ENCODE results near the gene MBOAT1.
"Not testable (repeated sequence)": the region's sequence is repeated elsewhere in the genome, so short reads cannot be mapped to it uniquely, and the experiment has no call there.

MBOAT1 gene, protein sequence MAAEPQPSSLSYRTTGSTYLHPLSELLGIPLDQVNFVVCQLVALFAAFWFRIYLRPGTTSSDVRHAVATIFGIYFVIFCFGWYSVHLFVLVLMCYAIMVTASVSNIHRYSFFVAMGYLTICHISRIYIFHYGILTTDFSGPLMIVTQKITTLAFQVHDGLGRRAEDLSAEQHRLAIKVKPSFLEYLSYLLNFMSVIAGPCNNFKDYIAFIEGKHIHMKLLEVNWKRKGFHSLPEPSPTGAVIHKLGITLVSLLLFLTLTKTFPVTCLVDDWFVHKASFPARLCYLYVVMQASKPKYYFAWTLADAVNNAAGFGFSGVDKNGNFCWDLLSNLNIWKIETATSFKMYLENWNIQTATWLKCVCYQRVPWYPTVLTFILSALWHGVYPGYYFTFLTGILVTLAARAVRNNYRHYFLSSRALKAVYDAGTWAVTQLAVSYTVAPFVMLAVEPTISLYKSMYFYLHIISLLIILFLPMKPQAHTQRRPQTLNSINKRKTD

DNA sequence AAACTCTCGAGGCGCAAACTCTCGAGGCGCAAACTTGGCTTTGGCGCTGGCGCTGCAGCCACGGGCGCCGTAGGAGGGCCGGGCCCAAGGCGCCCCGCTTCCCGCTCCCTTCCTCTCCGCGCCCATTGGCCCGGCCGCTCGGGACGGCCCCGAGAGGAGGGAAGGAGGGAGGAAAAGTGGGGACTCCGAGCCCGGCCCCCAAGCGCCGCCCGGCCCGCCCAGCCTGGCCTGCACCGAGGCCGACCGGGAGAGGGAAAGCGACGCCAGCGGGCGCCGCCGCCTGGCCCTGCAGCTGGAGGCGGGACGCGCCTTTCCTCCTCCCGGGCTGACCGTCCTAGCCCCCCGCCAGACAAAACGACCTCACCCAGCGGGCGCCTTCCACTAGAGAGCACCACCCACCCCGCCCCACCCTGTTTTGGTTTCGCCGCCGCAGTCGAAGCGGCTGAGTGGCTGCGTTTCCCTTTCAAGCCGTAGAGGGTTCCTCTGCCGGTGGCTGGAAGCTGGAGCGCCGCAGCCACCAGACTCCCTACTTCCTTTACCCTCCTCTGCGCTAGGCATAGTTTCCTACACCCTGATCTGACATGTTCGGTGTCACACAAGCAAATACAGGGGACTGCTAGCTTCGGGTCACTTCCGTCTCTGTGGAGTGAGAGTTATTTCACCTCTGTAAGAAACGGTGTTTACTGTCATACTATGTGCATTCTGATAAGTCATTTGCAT lies at the start of gene MBOAT1:
MBOAT1 (minus strand) TSS at position 78 of the 720 bp plus-strand sequence. CDS start 235 bp downstream, outside the sequence.
- DNase-seq (ENCODE audit: low read depth in 2 of 2), result peak in 1 of 2 donors; percentile 13

DNA sequence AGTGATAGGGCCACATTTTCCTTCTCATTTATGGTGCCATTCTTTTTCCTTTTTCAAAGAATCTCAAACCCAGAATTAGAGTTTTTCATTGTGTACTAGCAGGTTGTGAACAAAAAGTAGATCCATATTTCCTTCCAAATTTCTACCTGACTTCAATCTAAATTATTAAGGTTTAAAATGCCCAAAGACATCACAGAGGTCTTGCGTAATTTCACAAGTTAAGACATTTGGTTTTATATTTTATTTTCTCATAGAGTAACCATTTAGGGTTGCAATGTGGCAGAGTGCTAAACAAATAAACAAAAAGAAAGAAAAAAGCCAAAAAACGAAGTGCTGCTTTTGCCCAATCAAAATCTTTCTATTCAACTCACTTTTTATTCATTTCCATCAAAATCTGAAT lies 49.4 kb upstream of the MBOAT1 start:
- no peak for DNase-seq (ENCODE audit: low read depth in 2 of 2)

DNA sequence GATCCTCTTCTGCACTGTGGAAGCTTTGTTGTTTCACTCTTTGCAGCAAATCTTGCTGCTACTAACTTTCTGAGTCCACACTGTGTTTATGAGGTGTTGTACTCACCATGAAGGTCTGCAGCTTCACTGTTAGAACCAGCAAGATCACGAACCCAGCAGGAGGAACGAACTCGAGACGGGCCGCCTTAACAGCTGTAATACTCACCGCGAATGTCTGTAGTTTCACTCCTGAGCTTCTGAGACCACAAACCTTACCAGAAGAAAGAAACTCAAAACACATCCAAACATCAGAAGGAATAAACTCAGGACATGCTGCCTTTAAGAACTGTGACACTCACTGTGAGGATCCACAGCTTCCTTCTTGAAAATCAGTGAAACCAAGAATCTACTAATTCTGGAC lies 48.1 kb upstream of the MBOAT1 start:
- no peak for DNase-seq (ENCODE audit: low read depth in 2 of 2)

DNA sequence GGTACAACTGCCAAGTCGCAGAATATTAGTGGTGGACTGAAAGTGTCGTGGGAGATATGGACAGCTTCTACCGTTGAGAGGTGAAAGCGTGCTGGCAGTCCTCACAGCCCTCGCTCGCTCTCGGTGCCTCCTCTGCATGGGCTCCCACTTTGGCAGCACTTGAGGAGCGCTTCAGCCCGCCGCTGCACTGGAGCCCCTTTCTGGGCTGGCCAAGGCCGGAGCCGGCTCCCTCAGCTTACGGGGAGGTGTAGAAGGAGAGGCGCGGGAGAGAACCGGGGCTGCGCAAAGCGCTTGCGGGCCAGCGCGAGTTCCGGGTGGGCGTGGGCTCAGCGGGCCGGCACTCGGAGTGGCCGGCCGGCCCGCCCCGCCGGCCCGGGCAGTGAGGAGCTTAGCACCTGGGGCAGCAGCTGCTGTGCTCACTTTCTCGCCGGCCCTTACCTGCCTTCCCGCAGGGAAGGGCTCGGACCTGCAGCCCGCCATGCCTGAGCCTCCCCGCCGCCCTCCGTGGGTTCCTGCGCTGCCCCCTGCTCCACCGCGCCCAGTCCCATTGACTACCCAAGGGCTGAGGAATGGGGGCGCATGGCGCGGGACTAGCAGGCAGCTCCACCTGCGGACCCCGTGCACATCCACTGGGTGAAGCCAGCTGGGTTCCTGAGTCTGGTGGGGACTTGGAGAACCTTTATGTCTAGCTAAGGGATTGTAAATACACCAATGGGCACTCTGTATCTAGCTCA lies 47.2 kb upstream of the MBOAT1 start:
- DNase-seq (ENCODE audit: low read depth in 2 of 2), result no peak

DNA sequence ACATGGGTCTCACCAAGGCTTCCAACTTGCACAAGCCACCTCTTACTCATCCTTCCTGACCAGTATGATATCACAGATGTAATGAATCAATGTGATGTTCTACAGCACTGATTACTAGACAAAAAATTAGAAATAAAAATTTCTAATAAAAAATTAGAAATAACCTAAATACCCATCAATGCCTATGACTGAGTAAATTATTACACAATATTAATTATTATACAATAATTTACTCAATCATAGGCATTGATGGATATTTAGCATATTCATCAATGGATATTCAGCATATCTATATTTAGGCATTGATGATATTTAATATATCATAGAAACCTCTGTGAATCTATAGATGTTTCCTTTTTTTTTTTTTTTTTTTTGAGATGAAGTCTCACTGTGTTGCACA lies 43.2 kb upstream of the MBOAT1 start:
- DNase-seq (ENCODE audit: low read depth in 2 of 2), result no peak

DNA sequence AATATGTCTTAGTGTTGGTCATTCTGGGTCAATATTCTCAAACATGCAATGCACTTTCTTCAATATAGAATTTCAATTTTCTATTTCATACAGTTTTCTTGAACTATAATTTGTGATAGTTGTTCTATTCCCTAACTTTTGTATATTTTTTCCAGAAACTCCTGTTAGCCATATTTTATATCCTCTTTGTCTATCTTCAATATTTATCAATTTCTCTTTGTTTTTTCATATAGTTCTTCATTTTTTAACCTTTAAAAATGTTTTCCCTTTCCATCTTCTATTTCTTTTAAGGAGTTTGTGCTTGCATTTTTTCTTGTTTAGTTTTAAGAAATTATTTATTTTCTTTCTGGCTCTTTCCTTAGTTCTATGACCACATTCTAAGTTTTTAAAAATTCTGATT lies 42.0 kb upstream of the MBOAT1 start:
- DNase-seq (ENCODE audit: low read depth in 2 of 2), result no peak

DNA sequence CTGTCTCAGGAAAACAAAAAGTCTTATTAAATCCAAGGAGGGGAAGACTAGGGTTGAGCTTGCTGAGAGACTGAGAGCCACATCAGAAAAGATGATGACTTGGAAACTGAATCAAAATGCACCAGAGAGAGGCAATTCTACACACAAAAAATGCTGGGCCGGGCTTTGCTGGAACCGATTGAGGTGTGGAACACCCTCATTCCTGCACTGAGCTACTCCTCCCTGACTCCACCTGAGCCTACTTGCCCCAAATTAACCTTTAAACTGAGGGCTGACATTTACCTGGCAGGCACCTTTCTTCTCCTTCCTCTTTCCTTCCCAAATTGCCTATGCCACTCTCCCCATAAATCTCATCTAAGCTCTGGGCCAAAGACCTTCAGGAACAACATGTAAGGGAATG lies 40.8 kb upstream of the MBOAT1 start:
- DNase-seq (ENCODE audit: low read depth in 2 of 2), result no peak

DNA sequence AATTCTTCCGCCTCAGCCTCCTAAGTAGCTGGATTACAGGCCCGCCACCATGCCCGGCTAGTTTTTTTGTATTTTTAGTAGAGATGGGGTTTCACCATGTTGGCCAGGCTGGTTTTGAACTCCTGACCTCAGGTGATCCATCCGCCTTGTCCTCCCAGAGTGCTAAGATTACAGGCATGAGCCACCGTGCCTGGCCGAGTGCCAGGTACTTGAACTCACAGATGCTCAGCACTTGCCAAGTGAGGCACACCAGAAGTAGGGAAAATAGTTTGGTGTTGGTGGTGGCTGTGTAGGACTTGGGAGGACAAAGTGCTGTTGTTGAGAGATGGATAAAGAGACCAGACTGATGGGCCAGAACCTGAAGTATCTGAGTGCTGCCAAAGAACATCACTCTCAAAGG lies 40.0 kb upstream of the MBOAT1 start:
- DNase-seq (ENCODE audit: low read depth in 2 of 2), result no peak

DNA sequence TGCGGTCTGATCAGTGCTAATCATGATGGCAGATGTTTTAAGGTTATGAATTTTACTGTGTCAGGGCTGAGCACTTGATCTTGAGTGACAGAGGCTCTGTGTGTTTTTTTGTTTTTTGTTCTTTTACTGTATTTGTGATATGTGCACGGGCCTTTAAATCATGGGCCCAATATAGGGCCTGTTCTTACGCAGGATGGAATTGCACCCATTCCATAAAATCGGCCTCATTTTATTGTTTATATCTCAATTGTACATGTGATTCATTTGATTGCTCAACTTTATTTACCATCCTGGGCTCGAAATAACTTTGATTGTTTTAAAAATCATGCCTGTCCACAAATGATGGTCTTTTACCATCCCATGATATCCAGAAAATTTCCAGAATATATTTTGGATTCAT lies 39.3 kb upstream of the MBOAT1 start:
- DNase-seq (ENCODE audit: low read depth in 2 of 2), result no peak

DNA sequence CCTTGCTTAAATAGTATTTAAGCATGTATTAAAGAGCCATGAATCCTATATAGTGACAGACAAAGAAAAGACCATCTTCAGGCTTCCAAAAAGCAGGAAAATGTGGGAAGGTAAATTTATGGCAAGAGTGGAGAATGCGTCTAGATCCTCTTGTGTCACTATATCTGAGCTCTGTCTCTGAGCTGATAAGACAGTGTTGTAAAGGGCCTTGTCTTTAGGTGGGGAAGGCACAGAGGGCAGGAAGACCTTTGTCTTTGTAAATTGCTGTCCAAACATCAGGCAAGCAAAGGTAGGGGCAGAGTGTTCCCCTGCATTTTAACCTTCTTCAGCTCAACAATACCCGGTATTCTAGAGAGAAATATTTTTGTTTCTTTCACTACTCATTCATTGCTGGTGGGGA lies 33.9 kb upstream of the MBOAT1 start:
- no peak for DNase-seq (ENCODE audit: low read depth in 2 of 2)

DNA sequence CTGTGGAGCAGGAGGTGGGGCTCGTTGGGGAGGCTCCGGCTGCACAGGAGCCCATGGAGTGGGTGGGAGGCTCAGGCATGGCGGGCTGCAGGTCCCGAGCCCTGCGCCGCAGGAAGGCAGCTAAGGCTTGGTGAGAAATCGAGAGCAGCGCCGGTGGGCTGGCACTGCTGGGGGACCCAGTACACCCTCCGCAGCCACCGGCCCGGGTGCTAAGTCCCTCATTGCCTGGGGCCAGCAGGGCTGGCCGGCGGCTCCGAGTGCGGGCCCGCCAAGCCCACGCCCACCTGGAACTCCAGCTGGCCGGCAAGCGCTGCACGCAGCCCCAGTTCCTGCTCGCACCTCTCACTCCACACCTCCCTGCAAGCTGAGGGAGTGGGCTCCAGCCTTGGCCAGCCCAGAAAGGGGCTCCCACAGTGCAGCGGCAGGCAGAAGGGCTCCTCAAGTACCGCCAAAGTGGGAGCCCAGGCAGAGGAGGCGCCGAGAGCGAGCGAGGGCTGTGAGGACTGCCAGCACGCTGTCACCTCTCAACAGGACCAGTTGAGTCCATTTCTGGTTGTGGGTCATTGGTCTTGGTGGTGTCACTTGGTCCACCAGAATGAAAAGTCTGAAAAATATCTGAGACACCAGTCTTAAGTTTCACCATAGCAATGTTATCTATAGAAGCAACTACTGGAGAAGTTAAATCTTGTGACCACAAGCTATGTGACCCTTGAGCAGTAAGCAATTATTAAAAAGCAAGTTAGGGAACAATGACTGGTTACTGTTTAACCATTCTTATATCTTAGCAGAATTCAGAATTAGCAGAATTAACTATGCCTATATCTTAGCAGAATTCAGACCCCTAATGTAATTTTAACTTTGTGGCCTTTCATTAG lies 32.8 kb upstream of the MBOAT1 start:
- not testable (repeated sequence) for DNase-seq (ENCODE audit: low read depth in 2 of 2)

DNA sequence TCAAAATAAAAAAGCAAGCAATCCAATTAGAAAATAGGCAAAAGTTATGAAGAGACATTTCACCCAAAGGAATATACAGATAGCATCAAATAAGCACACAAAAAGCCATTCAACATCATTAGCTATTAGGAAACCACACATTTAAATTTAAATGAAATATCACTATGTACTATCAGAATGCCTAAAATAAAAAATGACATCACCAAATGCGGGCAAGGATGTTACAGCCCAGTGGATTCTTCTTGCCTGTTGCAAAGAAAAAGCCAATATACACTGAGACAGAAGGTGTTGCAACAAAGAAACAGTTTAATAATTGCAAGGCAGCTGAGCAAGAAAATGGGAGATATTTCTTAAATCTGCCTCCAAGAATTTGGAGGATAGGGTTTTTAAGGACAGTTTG lies 31.0 kb upstream of the MBOAT1 start:
- DNase-seq (ENCODE audit: low read depth in 2 of 2), result no peak

DNA sequence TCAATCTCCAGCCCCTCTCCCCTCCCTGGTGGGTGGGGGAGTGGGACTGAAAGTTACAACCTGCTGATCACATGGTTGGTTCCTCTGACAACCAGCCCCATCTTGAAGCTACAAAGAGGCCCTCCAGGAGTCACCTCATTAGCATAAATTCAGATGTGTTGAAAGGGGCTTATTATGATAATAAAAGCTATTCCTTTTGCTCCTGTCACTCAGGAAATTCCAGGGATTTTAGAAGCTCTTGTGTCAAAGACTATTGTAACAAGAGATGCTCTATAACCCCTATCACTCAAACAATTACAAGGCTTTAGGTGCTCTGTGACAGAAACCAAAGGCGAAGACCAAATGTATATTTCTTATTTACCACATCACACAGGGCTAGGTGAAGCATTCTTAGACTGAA lies 30.1 kb upstream of the MBOAT1 start:
- DNase-seq (ENCODE audit: low read depth in 2 of 2), result no peak

DNA sequence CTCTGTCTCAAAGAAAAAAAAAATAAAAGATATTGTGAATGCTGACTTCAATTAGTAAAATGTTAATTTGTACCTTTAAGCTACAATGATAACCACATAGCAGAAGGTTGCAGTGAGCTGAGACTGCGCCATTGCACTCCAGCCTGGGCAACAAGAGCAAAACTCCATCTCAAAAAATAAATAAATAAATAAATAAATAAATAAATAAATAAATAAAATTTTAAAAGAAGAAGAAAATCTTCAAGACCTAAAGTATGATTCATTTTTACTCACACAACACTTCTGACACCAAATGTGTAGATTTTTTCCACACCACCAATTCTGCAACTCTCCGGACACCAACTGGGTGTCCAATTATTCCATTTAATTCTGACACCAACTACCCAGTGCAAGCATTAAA lies 28.8 kb upstream of the MBOAT1 start:
- DNase-seq (ENCODE audit: low read depth in 2 of 2), result no peak

DNA sequence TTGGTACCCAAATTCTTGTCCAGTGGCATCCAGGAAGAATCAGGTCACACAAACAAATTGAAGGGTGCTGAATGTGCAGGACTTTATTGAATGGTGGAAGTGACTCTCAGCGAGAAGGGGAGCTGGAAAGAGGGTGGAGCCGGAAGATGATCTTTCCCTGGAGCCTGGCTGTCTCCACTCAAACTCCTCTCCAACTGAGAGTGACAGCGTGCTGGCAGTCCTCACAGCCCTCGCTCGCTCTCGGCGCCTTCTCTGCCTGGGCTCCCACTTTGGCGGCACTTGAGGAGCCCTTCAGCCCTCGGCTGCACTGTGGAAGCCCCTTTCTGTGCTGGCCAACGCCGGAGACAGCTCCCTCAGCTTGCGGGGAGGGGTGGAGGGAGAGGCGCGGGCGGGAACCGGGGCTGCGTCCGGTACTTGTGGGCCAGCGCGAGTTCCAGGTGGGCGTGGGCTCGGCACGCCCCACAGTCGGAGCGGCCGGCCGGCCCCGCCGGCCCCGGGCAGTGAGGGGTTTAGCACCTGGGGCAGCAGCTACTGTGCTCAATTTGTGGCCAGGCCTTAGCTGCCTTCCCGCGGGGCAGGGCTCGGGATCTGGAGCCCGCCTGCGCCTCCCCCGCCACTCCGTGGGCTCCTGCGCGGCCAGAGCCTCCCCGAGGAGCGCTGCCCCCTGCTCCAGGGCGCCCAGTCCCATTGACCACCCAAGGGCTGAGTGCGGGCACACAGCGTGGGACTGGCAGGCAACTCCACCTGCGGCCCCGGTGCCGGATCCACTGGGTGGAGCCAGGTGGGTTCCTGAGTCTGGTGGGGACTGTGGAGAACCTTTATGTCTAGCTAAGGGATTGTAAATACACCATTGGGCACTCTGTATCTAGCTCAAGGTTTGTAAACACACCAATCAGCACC lies 26.7 kb upstream of the MBOAT1 start:
- DNase-seq (ENCODE audit: low read depth in 2 of 2), result no peak

DNA sequence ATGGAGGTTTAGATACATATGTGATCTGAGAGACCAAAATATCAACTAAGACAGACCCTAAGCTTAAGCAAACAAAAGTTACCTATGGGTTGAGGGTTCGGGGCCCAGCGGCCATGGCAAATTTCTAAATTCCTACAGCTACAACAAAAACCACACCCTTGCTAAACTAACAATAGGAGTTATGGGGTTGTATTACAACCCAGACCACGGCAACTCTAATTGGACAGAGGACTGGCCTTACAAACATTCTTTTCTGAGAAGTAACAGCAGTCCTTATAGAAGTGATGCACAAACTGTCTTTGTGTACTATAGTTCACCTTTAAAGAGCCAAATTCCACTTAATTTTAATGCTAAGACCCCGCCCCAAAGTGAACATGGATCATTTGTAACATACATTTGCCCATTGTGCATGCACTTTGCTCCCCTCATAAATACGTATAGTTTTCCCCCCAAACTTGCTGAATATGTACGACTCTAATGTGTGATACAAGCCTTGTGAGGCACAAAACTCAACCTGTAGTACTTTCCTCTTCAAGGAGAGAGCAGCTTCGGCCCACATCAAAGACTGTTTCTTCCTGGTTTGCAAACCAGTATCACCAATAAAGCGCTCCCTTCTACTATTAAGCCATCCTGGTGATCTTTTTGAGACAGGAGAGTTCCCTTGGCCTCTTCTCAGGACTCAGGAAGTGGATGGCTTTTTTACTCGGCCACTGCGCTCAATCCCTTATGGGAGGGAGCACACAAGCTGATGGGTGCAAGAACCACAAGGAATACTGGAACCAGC lies 25.6 kb upstream of the MBOAT1 start:
- no peak for DNase-seq (ENCODE audit: low read depth in 2 of 2)

DNA sequence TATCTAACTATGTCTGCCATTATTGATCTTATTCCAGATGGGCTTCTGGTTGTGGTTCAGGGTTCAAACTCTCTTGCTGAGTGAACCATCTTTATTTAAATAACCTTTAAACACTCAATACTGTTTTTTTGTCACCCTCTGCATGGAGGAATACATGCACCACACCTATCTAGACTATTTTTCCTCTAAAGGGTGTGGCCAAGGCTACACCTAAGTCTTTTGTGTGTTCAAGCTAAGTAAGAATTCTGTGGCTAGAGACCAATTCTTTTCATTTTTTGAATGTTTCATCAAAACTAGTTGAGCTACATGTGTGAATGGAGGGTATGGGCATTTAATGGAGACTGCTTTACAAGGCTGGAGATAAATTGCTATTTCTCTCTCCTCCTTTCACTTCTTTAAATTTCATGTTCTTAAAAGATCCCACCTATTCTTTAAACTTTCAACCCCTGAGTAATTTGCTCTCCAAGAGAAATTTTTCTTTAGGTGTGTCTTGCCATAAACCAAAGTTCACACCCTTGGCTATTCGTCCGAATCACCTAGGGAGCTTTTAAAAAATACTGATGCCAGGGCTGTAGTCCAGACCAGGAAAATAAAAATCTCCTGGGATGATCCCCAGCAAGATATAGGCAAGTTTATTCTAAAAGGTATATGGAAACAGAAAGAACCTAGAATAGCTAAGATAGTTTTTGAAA lies 24.8 kb upstream of the MBOAT1 start:
- DNase-seq (ENCODE audit: low read depth in 2 of 2), result no peak

DNA sequence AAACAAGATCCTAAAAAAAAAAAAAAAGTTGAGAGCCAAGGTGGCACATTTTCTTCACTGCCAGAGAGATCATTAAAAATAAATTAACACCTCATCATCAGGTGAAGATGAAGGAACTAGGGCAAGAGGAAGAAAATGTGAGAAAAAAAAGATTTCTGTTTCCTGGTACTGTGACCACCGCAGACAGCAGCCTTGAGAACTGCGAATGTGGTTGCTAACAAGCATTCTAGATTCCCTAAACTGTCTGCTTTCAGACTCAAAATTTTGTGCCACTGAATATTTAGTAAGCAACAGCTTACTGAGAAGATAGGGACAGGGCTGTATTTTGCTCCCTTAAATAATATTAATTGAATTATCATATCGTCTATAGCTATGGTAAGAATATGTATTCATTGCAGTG lies 24.1 kb upstream of the MBOAT1 start:
- DNase-seq (ENCODE audit: low read depth in 2 of 2), result no peak

DNA sequence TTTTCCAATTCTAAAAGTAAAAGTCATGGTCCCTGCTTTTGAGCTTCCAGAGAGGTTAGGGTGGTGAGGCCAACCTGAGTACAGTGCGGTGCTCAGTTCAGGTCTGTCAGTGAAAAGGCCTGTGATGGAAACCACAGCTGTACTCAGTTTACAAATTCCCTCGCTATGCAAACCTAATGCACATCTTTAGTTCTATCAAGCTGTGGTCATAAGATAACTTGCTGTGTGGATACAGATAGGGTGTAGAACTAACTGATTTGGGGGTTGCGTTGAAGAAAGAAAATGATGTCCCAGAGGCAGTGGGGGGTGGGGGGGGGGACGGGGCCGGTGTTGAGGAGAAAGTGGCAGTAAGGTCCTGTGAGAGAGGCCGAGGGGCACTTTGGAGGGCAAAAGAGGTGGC lies 22.8 kb upstream of the MBOAT1 start:
- no peak for DNase-seq (ENCODE audit: low read depth in 2 of 2)

Data from activated CD8-positive, alpha-beta memory T cell treated with anti-CD3 and anti-CD28 coated beads for 4 hours (primary cell).